ENCODE results near the gene SREBF1. TPM values are rescaled to one million over a fixed set of nuclear protein-coding genes. Genes with fewer than 3 reads are reported as not detected.

The SREBF1 gene
- total RNA-seq, 1 experiment from 2014 or later = 74.1 TPM

DNA sequence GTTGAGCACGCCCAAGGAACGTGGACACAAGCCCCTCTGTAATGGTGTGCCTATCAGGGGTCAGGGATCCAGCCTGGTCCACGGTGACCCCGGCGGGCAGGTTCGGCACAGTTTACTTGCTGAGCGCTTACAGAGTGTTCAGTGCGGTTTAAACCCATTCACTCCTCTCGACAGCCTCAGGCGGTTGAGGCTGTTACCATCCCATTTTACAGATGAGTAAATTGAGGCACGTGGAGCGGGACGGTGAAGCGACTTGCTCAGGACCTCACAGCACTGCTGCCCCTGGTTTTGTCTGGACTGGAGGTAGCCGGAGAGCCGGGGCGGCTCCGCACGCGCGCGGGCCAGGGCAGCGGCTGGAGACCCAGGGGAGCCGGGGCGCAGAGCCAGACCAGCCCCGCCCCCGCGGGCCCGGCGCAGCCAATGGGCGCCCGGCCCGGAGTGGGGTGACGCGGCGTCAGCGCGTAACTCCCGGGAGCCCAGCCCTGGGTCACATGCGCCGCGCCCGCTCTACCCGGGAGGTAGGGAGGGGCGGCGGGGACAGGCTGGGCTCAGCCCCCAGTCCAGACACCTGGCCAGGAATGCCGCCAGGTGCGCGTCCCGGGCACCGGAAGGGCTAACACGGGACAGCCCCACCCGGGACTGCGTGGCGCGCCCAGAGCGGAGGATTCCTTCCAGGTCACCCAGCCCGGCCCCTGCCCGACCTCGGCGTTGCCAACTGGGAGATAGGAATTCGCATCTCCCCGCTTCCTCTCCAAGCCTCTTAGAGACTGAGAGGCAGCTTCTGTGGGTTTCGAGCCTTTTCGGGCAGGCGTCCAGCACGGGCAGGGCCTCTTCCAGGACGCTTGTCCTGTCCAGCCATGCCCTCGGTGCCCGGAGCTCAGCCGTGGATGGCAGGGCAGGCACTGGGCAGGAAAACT is 3.3 kb upstream of the SREBF1 start:
- Histone ChIP-seq H3K4me1 (peaks cover 43% of the 10 kb centered on the region), H3K36me3 (no peaks in the 10 kb centered on the region), H3K27me3 (no peaks in the 10 kb centered on the region), H3K27ac (peak overlapping the region; percentile 78), H3K4me3 (peak overlapping the region; percentile 62), H3K9me3 (replicated peaks) (no peaks in the 10 kb centered on the region)
- peak; percentile 95 to 97 for DNase-seq

DNA sequence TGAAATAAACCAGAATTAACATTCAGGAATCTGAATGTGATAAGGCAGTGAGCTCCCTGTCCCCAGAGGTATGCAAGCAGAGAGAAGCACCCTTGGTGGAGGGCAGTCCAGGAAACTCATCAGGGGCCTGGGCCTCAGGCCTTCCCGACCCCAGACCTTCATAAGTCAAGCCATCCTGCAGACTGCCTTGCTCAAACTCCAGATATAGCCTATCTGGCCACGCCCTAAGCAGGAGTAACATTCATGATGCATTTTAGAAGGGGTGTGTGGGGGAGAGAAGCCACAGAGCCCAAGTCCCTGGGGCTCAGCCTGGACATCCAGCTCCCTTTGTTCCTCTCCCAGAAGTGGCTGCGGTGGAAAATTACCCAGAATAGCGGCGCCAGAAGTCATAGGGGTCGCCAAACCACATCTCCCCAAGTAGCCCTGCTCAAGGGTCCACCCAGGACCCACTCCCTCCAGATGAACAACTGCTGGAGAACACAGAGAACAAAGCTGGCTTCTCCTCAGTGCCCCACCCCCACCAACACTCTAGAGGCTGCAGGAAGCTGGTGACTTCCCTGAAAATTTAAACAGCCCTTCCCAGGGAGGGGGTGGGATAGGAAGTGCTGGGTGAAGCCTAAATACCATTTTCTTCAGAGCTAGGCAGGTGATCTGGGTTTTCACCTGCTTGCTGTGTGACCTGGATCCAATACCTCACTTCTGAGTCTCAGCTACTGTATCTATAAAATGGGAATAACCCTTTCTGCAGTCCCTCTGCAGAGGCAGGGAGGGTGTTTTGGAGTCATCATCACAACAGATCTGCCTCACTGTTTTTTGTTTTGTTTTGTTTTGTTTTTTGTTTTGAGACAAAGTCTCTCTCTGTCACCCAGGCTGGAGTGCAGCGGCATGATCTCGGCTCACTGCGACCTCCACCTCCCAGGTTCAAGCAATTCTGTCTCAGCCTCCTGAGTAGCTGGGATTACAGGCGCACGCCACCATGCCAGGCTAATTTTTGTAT is 1.5 kb upstream of the SREBF1 start:
- peaks cover 29% of the 10 kb centered on the region for H3K4me1 ChIP-seq
- no peaks in the 10 kb centered on the region for H3K36me3 ChIP-seq
- H3K4me3 ChIP-seq = no peak overlapping the region
- H3K27me3 ChIP-seq = no peaks in the 10 kb centered on the region
- no peaks in the 10 kb centered on the region for H3K9me3 ChIP-seq (replicated peaks)
- no peak overlapping the region for H3K27ac ChIP-seq
- DNase-seq = peak; percentile 81 to 88

DNA sequence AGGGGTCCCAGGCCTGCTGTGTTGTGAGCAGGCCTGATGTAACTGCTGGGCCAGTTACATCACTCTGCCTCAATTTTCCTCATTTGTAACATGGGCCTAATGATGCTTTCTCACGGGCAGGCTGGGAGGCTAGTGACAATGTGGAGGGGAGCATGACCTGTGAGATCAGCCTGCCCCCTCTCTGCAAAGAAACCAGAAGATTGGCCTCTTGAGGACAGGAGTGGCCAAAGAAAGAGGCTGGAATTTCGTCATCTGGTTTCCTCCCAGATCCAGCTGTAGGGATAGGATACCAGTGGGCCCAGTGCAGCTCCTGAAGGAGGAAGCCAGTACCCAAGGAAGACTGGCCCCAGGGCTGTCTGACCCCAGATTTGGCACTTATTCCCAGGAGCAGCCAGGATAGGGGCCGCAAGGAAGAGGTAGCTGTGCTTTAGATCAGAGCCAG is 615 bp upstream of the SREBF1 start:
- peak in 1 of 2 experiments; percentile 67 for DNase-seq
- H3K9me3 ChIP-seq (replicated peaks) = no peaks in the 10 kb centered on the region
- H3K27ac ChIP-seq = peak overlapping the region; percentile 81
- no peaks in the 10 kb centered on the region for H3K36me3 ChIP-seq
- no peaks in the 10 kb centered on the region for H3K27me3 ChIP-seq
- H3K4me1 ChIP-seq = peaks cover 29% of the 10 kb centered on the region
- peak overlapping the region; percentile 82 for H3K4me3 ChIP-seq

DNA sequence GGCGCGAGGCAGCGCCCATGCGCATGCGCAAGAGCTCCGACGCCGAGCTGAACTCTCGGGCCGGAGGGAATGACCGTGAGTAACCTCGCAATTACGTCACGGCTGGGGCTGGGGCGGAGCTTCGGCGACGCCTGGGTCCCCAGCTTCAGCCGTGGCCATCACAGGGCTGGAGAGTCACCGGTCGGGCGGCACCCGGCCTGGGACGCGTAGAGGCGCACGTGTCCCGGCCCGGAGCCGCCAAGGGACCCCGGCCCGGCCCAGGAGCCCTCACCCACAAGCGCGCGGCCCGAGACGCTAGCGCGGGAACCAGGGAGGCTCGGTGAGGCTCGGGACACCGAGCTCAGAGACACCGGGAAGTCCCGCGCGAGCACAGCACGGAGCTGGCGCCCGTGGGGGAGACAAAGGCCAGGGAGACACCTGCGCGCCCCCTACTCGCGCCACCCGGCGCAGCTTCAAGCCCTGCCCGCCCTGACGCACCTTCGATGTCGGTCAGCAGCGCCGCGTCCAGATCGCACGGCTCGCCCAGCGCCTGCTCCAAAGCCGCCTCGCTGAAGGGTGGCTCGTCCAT is 452 bp downstream of the SREBF1 start:
- Histone ChIP-seq H3K9me3 (replicated peaks) (no peaks in the 10 kb centered on the region), H3K36me3 (no peaks in the 10 kb centered on the region), H3K27ac (peak overlapping the region; percentile 81), H3K4me3 (peak overlapping the region; percentile 82), H3K4me1 (peaks cover 29% of the 10 kb centered on the region), H3K27me3 (no peaks in the 10 kb centered on the region)
- peak; percentile 100 for DNase-seq

DNA sequence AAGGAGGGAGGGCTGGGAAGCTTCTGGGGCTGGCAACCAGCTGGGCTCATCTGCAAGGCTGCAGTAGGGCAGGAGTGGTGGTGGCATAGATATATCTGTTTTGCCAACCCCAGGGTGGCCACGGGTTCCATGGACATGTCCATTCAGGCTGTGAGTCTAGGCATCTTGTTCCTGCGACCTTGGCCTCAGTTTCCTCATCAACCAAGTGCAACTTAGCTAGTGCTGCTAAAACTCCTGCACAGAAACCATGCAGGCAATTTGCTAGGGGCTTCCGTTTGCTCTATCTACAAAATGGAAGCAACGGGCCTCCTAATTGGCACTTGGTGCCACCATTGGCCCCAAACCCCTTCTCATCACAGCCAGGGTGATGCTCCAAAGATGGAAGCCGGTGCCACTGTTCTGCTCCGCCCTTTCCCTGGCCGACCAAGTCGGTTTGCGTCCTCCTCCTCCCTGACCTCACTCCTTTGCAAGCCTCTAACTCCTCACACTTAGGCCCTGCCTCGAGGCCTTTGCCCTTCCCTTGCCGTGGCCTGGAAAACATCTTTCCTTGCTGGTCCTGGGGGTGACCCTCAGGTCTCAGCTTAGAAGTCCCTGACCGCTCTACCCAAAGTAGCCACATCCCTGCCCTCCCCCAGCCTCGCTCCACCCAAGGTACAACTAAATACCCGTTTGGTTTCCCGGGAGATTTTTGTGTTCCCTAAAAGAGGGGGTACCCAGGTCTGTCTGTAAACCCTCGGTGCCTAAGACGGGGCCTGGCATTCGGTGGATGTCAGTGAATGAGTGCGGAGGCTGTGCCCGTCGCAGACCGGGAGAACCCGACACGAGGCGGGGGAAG is 1.2 kb downstream of the SREBF1 start:
- H3K9me3 ChIP-seq (replicated peaks) = no peaks in the 10 kb centered on the region
- peaks cover 24% of the 10 kb centered on the region for H3K4me1 ChIP-seq
- H3K27ac ChIP-seq = peak overlapping the region; percentile 81
- DNase-seq = no peak
- H3K36me3 ChIP-seq = no peaks in the 10 kb centered on the region
- H3K4me3 ChIP-seq = peak overlapping the region; percentile 82
- no peaks in the 10 kb centered on the region for H3K27me3 ChIP-seq

DNA sequence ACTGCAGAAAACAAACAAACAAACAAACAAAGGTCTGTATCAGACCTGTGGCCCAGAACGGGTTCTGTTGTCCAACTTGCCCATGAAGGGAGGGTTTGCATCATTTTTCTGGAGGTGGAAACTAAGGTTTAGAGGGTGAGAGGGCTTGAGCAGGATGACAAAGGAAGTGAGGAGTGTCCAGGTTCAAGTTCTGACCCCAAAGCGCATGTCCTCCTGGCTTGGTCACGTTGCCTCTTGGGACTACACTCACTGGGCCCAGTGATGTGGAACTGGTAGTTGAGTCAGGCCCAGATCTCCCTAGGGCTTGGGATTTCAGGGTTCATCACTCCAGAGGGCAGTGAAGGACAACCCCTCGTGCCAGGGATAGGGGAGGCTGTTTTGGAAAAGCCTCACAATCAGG is 1.8 kb downstream of the SREBF1 start:
- H3K4me1 ChIP-seq = peaks cover 24% of the 10 kb centered on the region
- no peak overlapping the region for H3K27ac ChIP-seq
- no peaks in the 10 kb centered on the region for H3K27me3 ChIP-seq
- no peaks in the 10 kb centered on the region for H3K9me3 ChIP-seq (replicated peaks)
- no peak for DNase-seq
- H3K36me3 ChIP-seq = no peaks in the 10 kb centered on the region
- no peak overlapping the region for H3K4me3 ChIP-seq

DNA sequence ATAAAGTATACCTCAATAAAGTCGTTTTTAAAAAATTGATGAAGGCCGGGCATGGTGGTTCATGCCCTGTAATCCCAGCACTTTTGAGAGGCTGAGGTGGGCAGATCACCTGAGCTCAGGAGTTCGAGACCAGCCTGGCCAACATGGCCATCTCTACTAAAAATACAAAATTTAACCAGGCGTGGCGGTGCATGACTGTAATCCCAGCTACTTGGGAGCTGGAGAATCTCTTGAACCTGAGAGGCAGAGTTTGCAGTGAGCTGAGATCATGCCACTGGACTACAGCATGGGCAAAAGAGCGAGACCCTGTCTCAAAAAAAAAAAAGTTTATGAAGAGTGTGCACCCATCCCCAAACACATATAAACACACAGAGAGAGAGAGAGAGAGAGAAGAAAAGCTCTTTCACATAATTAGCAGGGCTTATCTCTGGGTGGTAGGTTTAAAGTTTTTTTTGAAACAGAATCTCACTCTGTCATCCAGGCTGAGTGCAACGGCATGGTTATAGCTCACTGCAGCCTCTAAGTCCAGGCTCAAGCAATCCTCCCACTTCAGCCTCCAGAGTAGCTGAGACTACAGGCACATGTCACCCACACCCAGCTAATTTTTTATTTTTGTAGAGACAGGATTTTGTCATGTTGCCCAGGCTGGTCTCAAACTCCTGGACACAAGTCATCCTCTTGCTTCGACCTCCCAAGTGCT is 3.0 kb downstream of the SREBF1 start:
- Histone ChIP-seq H3K9me3 (replicated peaks) (no peaks in the 10 kb centered on the region), H3K27me3 (no peaks in the 10 kb centered on the region), H3K4me3 (no peak overlapping the region), H3K4me1 (peaks cover 19% of the 10 kb centered on the region), H3K27ac (no peak overlapping the region), H3K36me3 (no peaks in the 10 kb centered on the region)
- DNase-seq = no peak

DNA sequence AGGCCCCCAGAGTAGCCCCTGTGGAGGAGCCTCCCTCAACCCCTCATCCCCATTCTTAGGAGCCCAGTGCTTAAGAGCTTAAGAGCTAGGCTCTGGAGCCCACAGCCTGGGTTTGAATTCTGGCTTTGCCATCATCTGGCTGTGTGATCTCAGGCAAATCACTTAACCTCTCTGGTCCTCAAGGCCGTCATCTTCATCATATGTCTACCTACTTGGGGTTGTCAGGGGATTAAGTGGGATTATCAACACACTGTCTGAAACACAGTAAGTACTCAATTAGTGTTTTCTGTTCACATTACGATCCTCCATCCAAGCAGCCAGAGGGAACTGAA is 4.8 kb downstream of the SREBF1 start:
- H3K36me3 ChIP-seq = no peaks in the 10 kb centered on the region
- H3K9me3 ChIP-seq (replicated peaks) = no peaks in the 10 kb centered on the region
- H3K4me3 ChIP-seq = no peak overlapping the region
- H3K27me3 ChIP-seq = no peaks in the 10 kb centered on the region
- H3K4me1 ChIP-seq = peaks cover 9% of the 10 kb centered on the region
- H3K27ac ChIP-seq = no peak overlapping the region
- DNase-seq = no peak

DNA sequence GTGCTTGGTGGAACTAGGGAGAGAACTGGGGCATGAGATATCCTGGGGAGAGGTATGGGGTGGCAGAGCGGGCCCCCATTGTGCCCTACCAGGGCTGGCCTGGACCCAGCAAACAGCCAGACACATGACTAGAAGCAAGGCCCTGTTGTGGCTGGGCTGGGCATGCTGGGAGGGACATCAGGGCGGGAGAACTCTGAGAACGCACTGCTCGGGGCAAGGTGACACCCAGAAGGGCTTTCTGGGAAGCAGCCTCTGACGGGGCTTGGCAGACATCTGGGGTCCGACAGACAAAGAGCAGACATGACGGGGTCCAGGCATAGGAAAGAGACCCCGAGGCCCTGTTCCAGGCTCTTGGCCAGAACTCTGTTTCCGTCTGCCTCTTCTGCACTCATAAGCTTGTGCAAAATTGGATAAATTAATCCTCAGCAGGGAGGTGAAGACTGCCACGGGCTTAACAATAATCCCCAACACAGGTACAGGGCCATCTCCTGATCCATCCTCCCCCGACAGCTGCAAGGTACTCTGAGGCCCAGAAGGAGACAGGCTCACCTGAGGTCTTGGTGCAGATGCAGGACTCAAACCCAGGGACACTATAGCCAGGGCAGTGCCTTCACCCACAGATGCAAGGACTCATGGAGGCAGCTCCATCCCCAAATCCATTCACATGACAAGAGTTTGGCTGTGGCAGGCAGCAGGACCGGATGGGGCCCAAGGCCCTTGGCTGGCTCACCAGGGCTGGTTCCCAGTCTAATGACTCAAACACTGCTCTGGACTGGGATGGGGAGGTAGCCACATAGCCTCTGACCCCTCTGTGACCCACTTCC is 5.4 kb downstream of the SREBF1 start:
- Histone ChIP-seq H3K27me3 (no peaks in the 10 kb centered on the region), H3K9me3 (replicated peaks) (no peaks in the 10 kb centered on the region), H3K4me3 (no peak overlapping the region), H3K4me1 (peaks cover 10% of the 10 kb centered on the region), H3K36me3 (no peaks in the 10 kb centered on the region), H3K27ac (no peak overlapping the region)
- DNase-seq = no peak

DNA sequence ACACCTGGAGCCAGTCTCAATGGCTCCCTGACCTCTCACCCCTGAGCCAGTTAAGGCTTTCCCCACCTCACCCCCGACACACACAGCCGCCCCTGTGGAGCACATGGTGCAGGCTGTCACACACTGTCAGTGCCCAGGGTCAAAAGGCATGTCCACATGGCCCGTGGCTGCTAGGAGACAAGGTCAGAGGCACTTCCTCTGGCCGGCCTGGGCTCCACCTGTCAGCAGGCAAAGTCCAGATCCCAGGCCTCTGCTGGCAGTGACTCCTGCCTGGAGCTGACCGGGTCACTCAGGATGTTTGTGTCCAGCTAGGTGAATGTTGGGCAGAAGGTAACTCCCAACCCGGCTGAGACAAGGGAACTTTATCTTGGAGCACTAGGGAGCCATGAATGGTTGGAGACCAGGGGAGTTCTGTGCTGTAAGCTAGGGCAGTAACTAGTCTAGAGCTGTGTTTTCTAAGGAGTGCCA is 6.0 kb downstream of the SREBF1 start:
- Histone ChIP-seq H3K9me3 (replicated peaks) (no peaks in the 10 kb centered on the region), H3K27me3 (no peaks in the 10 kb centered on the region), H3K36me3 (no peaks in the 10 kb centered on the region), H3K4me1 (peaks cover 8% of the 10 kb centered on the region), H3K4me3 (no peak overlapping the region), H3K27ac (no peak overlapping the region)
- DNase-seq = no peak

DNA sequence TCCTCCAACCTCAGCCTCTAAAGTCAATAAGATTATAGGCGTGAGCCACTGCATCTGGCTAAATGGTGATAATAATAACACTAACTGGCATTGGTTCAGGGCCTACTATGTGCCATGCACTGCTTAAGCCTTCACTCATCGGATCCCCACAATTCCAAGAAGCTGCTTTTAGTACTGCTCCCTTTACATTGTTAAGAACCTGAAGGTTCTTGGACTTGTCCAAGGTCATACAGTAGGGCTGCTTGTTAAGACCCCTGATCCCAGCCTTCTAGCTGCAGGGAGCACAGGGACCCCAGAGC is 6.6 kb downstream of the SREBF1 start:
- Histone ChIP-seq H3K4me3 (no peak overlapping the region), H3K27me3 (no peaks in the 10 kb centered on the region), H3K27ac (no peak overlapping the region), H3K4me1 (peaks cover 6% of the 10 kb centered on the region; the same call in 1 of the 2 replicates), H3K36me3 (no peaks in the 10 kb centered on the region), H3K9me3 (replicated peaks) (no peaks in the 10 kb centered on the region)
- DNase-seq = no peak

DNA sequence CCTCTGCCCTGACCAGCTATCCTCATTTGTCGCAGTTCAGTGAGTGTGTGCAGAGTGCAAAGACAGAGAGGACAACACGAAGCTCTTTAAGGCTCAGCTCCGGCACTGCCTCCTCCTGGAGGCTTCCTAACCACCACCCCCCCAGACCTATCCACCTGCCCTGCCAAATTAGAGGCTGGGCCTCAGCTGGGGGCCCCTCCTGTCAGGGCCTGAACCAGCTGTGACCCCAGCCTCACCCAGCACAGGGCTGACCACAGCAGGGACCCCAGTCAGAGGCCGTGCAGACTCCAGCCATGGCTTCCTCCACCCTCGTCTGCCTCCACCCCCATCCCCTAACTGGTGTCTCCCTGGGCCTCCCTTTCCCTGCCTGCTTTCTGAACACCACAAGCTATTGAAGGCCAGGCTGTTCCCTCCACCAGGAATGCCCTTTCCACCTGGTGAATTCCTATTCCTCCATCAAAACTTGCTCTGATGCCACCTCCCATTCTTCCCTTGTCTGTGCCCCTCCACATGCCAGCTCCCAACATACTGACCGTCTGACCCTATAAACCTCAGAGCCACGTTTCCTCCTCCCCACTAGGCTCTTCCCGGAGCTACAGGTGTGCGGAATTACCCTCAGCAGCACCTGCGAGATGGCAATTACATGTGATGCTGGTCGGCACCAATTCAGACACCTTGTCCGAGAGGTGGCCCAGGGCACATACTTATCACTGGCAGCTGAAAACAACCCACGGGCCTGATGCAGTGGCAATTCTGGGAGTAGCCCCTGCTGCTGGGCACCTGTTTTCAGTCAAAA is 8.8 kb downstream of the SREBF1 start:
- H3K4me1 ChIP-seq = peaks cover 23% of the 10 kb centered on the region

More for the DNA sequence above, 8.8 kb downstream of the SREBF1 start:
- Histone ChIP-seq H3K4me3 (no peak overlapping the region), H3K9me3 (replicated peaks) (no peaks in the 10 kb centered on the region), H3K36me3 (no peaks in the 10 kb centered on the region), H3K27ac (no peak overlapping the region), H3K27me3 (no peaks in the 10 kb centered on the region)
- DNase-seq = no peak
